ENCODE results near the gene RUNX3. TPM values are rescaled to one million over a fixed set of nuclear protein-coding genes. Genes with fewer than 3 reads are reported as not detected.
"Not testable (repeated sequence)": the region's sequence is repeated elsewhere in the genome, so short reads cannot be mapped to it uniquely, and the experiment has no call there.

RUNX3 gene
- not detected in 2 replicates for polyA plus RNA-seq (2012; rRNA removed)
- not detected in 2 replicates for polyA plus RNA-seq (2012; cell fraction: cytosol; rRNA removed)
- polyA plus RNA-seq (2012; cell fraction: nucleus; rRNA removed) = not detected in 2 replicates

GRCh38 chr1:24930260-24931145 is at the start of gene RUNX3:
Gene RUNX3, minus strand, starts transcription at chr1:24930276. Its CDS starts 408 bp downstream, at chr1:24929868.
- WGBS (ENCODE audit: low lambda C conversion rate) = 33% methylated on average over 35 of the region's 88 CpGs
- ChIA-PET CTCF (interaction anchor here (0.6 to 8.2 kb wide), 17 partner anchors 11 to 289 kb away, joined by 3 to 85 read pairs (median 4); no protein-coding TSS in a partner anchor), POLR2A (no interaction called here)
- H3K4me3 ChIP-seq (ENCODE audit: low read depth in 2 of 2, low read length in 1 of 2) = no peak within 1 kb of the TSS
- no peaks in the 10 kb centered on the region for H3K9me3 ChIP-seq
- no peaks in the 10 kb centered on the region for H3K36me3 ChIP-seq (replicated peaks in 1 of 2; ENCODE audit: control insufficient read depth in 1 of 2, insufficient read depth in 2 of 2, low read length in 1 of 2)
- H3F3A ChIP-seq (replicated peaks; ENCODE audit: insufficient read depth) = no peaks in the 10 kb centered on the region
- no peak for TF ChIP-seq RCOR1 (IDR thresholded peaks at IDR 0.05; ENCODE audit: low read length)
- TF ChIP-seq PBX3 (IDR thresholded peaks at IDR 0.05) = peak; percentile 30; the same call in 1 of the 2 replicates
- no peak for TF ChIP-seq FOXM1 (IDR thresholded peaks at IDR 0.05; ENCODE audit: low read depth)
- TF ChIP-seq EZH2phosphoT487 (IDR thresholded peaks at IDR 0.05; ENCODE audit: borderline replicate concordance, low read depth) = peak; percentile 87; the same call in 1 of the 2 replicates
- H3K4me2 ChIP-seq = no peak within 1 kb of the TSS
- H3K9me2 ChIP-seq = no peaks in the 10 kb centered on the region
- H3K4me1 ChIP-seq (ENCODE audit: control insufficient read depth in 1 of 2, insufficient read depth in 2 of 2, low read depth in 1 of 2, low read length in 1 of 2) = peaks cover 0 to 8% of the 10 kb centered on the region in 2 experiments; a peak in 1 of 4 replicates
- H4K20me1 ChIP-seq (ENCODE audit: insufficient read depth) = no peaks in the 10 kb centered on the region
- H3K27ac ChIP-seq (ENCODE audit: low read depth in 2 of 2, low read length in 1 of 2) = no peak within 1 kb of the TSS
- peak; percentile 80 for DNase-seq
- no peaks in the 10 kb centered on the region for H3K79me2 ChIP-seq (ENCODE audit: insufficient read depth)
- H3K9ac ChIP-seq = no peak within 1 kb of the TSS
- H3K27me3 ChIP-seq (ENCODE audit: insufficient read depth) = peaks cover 87% of the 10 kb centered on the region
- H2AFZ ChIP-seq (ENCODE audit: low read depth) = no peak within 1 kb of the TSS

GRCh38 chr1:24979232-24979631 is 49.2 kb upstream of the RUNX3 start:
- H3K79me2 ChIP-seq (ENCODE audit: insufficient read depth); H3F3A ChIP-seq (replicated peaks; ENCODE audit: insufficient read depth); H3K4me1 ChIP-seq (ENCODE audit: control insufficient read depth in 1 of 2, insufficient read depth in 2 of 2, low read depth in 1 of 2, low read length in 1 of 2); H3K36me3 ChIP-seq (replicated peaks in 1 of 2; ENCODE audit: control insufficient read depth in 1 of 2, insufficient read depth in 2 of 2, low read length in 1 of 2); H3K4me3 ChIP-seq (ENCODE audit: low read depth in 2 of 2, low read length in 1 of 2); H3K9me2 ChIP-seq; DNase-seq; POLR2A ChIA-PET; H3K27ac ChIP-seq (ENCODE audit: low read depth in 2 of 2, low read length in 1 of 2); H3K9ac ChIP-seq; H4K20me1 ChIP-seq (ENCODE audit: insufficient read depth); H3K9me3 ChIP-seq; H3K4me2 ChIP-seq; H2AFZ ChIP-seq (ENCODE audit: low read depth): not testable (repeated sequence)
- CTCF ChIA-PET = interaction anchor here (0.9 kb wide), 1 partner anchor 47 kb away, joined by 3 read pairs; no protein-coding TSS in a partner anchor
- WGBS (ENCODE audit: low lambda C conversion rate) = 12% methylated on average over 4 of the region's 4 CpGs
- H3K27me3 ChIP-seq (ENCODE audit: insufficient read depth) = peaks cover 11% of the 10 kb centered on the region; the same call in 1 of the 2 replicates

GRCh38 chr1:24978383-24979032 is 48.4 kb upstream of the RUNX3 start:
- DNase-seq = no peak
- WGBS (ENCODE audit: low lambda C conversion rate) = 27% methylated on average over 9 of the region's 9 CpGs
- no peak for TF ChIP-seq NFIC (IDR thresholded peaks at IDR 0.05; ENCODE audit: borderline replicate concordance)
- TF ChIP-seq NRF1 (IDR thresholded peaks at IDR 0.05; ENCODE audit: low read depth, low read length) = no peak
- no peak for TF ChIP-seq IRF3 (IDR thresholded peaks at IDR 0.05; ENCODE audit: low read depth, low read length)
- TF ChIP-seq SIN3A (IDR thresholded peaks at IDR 0.05; ENCODE audit: borderline replicate concordance, low read depth, low read length) = no peak
- TF ChIP-seq MXI1 (IDR thresholded peaks at IDR 0.05; ENCODE audit: low read depth, low read length) = no peak
- TF ChIP-seq REST (IDR thresholded peaks at IDR 0.05; ENCODE audit: low read depth, low read length) = no peak
- TF ChIP-seq MEF2A (IDR thresholded peaks at IDR 0.05; ENCODE audit: borderline replicate concordance, low read depth) = no peak
- no peak for TF ChIP-seq TEAD4 (IDR thresholded peaks at IDR 0.05; ENCODE audit: borderline replicate concordance, insufficient read depth)

More at GRCh38 chr1:24978383-24979032, 48.4 kb upstream of the RUNX3 start:
- peaks cover 6% of the 10 kb centered on the region; the same call in 1 of the 2 replicates for H3K9me3 ChIP-seq
- H3K36me3 ChIP-seq (replicated peaks in 1 of 2; ENCODE audit: control insufficient read depth in 1 of 2, insufficient read depth in 2 of 2, low read length in 1 of 2) = no peaks in the 10 kb centered on the region
- no peaks in the 10 kb centered on the region for H4K20me1 ChIP-seq (ENCODE audit: insufficient read depth)
- H3K4me1 ChIP-seq (ENCODE audit: control insufficient read depth in 1 of 2, insufficient read depth in 2 of 2, low read depth in 1 of 2, low read length in 1 of 2) = no peaks in the 10 kb centered on the region
- ChIA-PET POLR2A (no interaction called here), CTCF (interaction anchor here (0.6 to 0.9 kb wide), 2 partner anchors 46 to 374 kb away, joined by 3 read pairs; no protein-coding TSS in a partner anchor)
- no peaks in the 10 kb centered on the region for H3F3A ChIP-seq (replicated peaks; ENCODE audit: insufficient read depth)
- H3K79me2 ChIP-seq (ENCODE audit: insufficient read depth) = no peaks in the 10 kb centered on the region
- no peak overlapping the region for H3K9ac ChIP-seq
- H2AFZ ChIP-seq (ENCODE audit: low read depth) = no peak overlapping the region
- no peak overlapping the region for H3K27ac ChIP-seq (ENCODE audit: low read depth in 2 of 2, low read length in 1 of 2)
- H3K4me2 ChIP-seq = no peak overlapping the region
- H3K27me3 ChIP-seq (ENCODE audit: insufficient read depth) = peaks cover 11% of the 10 kb centered on the region; the same call in 1 of the 2 replicates
- H3K4me3 ChIP-seq (ENCODE audit: low read depth in 2 of 2, low read length in 1 of 2) = no peak overlapping the region
- H3K9me2 ChIP-seq = no peaks in the 10 kb centered on the region
